K562 (cell line): ENCODE results near the gene NENF.
"Not testable (repeated sequence)": the region's sequence is repeated elsewhere in the genome, so short reads cannot be mapped to it uniquely, and the experiment has no call there.

Experiments used
- EP300 ChIP-seq: IDR thresholded peaks from 2 replicates; pipeline ENCODE4 v1.6.1; 2012; ENCODE audit warnings: low read length, improper control_type of control experiment
- JUN ChIP-seq, 2 experiments: sonication (generic) in 1 of 2; formaldehyde crosslinking in 1 of 2; IDR thresholded peaks; 2 replicates each; pipeline versions ENCODE4 v1.6.1 to v1.8.0; 2012 to 2022; ENCODE audit warnings: borderline replicate concordance in 2 of 2, mild to moderate bottlenecking in 2 of 2, improper control_type of control experiment in 1 of 2, low read depth in 1 of 2, low read length in 1 of 2, missing genetic modification reagents in 1 of 2
- RFX5 ChIP-seq: IDR thresholded peaks from 2 replicates; pipeline ENCODE4 v1.6.1; 2011; ENCODE audit warnings: low read depth, mild to moderate bottlenecking, improper control_type of control experiment, low read length
- SRF ChIP-seq, 2 experiments: fragments of 250-450, 450-650 bp in 1 of 2; sonication (Bioruptor Pico) in 1 of 2; sonication (generic) in 1 of 2; formaldehyde crosslinking; IDR thresholded peaks; 2 replicates each; pipeline versions ENCODE4 v1.5.0 to v1.5.1; 2020 to 2022; ENCODE audit warnings: mild to moderate bottlenecking in 1 of 2, missing genetic modification reagents in 1 of 2

GRCh38 chr1:212475831-212476230, 43.1 kb downstream of the NENF start:
- TF ChIP-seq EP300; JUN (IDR thresholded peaks at IDR 0.05; ENCODE audit: borderline replicate concordance, low read depth, low read length); JUN (CRISPR knock-in tag; IDR thresholded peaks at IDR 0.05; ENCODE audit: borderline replicate concordance); RFX5; SRF (CRISPR knock-in tag; IDR thresholded peaks at IDR 0.05): not testable (repeated sequence)
